MM.1S (cell line): ENCODE results near the gene LIPK.

Source experiments
- DNase-seq: peaks from one replicate; pipeline ENCODE4 v3.0.0-alpha.2; 2015
- H2AFZ ChIP-seq: fragments of 300-600 bp; sonication (generic); 2 replicates; pipeline ENCODE4 v1.6.0; 2016; ENCODE audit warnings: antibody characterized with exemption, low read length
- H3F3A ChIP-seq: fragments of 300-600 bp; sonication (generic); 2 replicates; pipeline ENCODE4 v1.6.1; 2016; ENCODE audit warnings: mild to moderate bottlenecking, antibody characterized with exemption, low read length, moderate library complexity, mixed read lengths; ENCODE audit not compliant: insufficient read depth
- H3K27ac ChIP-seq: fragments of 300-600 bp; sonication (generic); 2 replicates; pipeline ENCODE4 v1.5.1; 2016; ENCODE audit warnings: mild to moderate bottlenecking, low read length
- H3K27me3 ChIP-seq: fragments of 300-600 bp; sonication (generic); replicated peaks from 2 replicates; pipeline ENCODE4 v1.6.0; 2016; ENCODE audit warnings: low read length; ENCODE audit not compliant: insufficient read depth
- H3K36me3 ChIP-seq: fragments of 300-600 bp; sonication (generic); replicated peaks from 2 replicates; pipeline ENCODE4 v1.6.1; 2016; ENCODE audit warnings: mild to moderate bottlenecking, low read length, mixed read lengths; ENCODE audit not compliant: insufficient read depth
- H3K4me1 ChIP-seq: fragments of 300-600 bp; sonication (generic); 2 replicates; pipeline ENCODE4 v1.6.1; 2016; ENCODE audit warnings: low read length, mixed read lengths
- H3K4me2 ChIP-seq: fragments of 300-600 bp; sonication (generic); 2 replicates; pipeline ENCODE4 v1.6.0; 2016; ENCODE audit warnings: low read depth, low read length
- H3K4me3 ChIP-seq: fragments of 300-600 bp; sonication (generic); 2 replicates; pipeline ENCODE4 v1.5.1; 2016; ENCODE audit warnings: low read length, mixed read lengths
- H3K79me2 ChIP-seq: fragments of 300-600 bp; sonication (generic); 2 replicates; pipeline ENCODE4 v1.6.1; 2016; ENCODE audit warnings: mixed run types, low read length, mixed read lengths
- H3K9ac ChIP-seq: fragments of 300-600 bp; sonication (generic); 2 replicates; pipeline ENCODE4 v1.6.1; 2016; ENCODE audit warnings: low read length, mixed read lengths
- H3K9me2 ChIP-seq: fragments of 300-600 bp; sonication (generic); replicated peaks from 2 replicates; pipeline ENCODE4 v1.6.1; 2016; ENCODE audit warnings: mild to moderate bottlenecking, low read length, mixed read lengths; ENCODE audit not compliant: insufficient read depth
- H3K9me3 ChIP-seq: fragments of 300-600 bp; sonication (generic); replicated peaks from 2 replicates; pipeline ENCODE4 v1.6.1; 2016; ENCODE audit warnings: mild to moderate bottlenecking, low read length, mixed read lengths; ENCODE audit not compliant: insufficient read depth
- H4K20me1 ChIP-seq: fragments of 300-600 bp; sonication (generic); 2 replicates; pipeline ENCODE4 v1.6.1; 2016; ENCODE audit warnings: mild to moderate bottlenecking, low read length, moderate library complexity, mixed read lengths; ENCODE audit not compliant: insufficient read depth
- CTCF ChIP-seq: fragments of 300-600 bp; sonication (generic); IDR thresholded peaks from 2 replicates; pipeline ENCODE4 v1.5.1; 2016; ENCODE audit warnings: antibody characterized with exemption, low read length, mixed read lengths
- EZH2 ChIP-seq: fragments of 300-600 bp; sonication (generic); optimal IDR thresholded peaks from 2 replicates; pipeline ENCODE3; 2017; ENCODE audit warnings: low read depth, mild to moderate bottlenecking, antibody characterized with exemption, low read length, mixed read lengths
- EZH2phosphoT487 ChIP-seq: fragments of 300-600 bp; sonication (generic); IDR thresholded peaks from 2 replicates; pipeline ENCODE4 v1.6.1; 2018; ENCODE audit warnings: antibody characterized with exemption, low read length

Gene LIPK

GRCh38 chr10:88793712-88794299 lies 87.8 kb downstream of the LIPK start:
- H3K4me1 ChIP-seq, result peaks cover 6% of the 10 kb centered on the region; the same call in 1 of the 2 replicates
- no peak overlapping the region for H3K4me3 ChIP-seq
- no peaks in the 10 kb centered on the region for H3K36me3 ChIP-seq
- H3K9me3 ChIP-seq, result no peaks in the 10 kb centered on the region
- no peak overlapping the region for H2AFZ ChIP-seq
- H3K27me3 ChIP-seq, result no peaks in the 10 kb centered on the region
- no peaks in the 10 kb centered on the region for H3K9me2 ChIP-seq
- no peak overlapping the region for H3K27ac ChIP-seq
- no peaks in the 10 kb centered on the region for H4K20me1 ChIP-seq
- peak; percentile 39 for DNase-seq
- H3K79me2 ChIP-seq, result no peaks in the 10 kb centered on the region
- H3K9ac ChIP-seq, result no peak overlapping the region
- H3F3A ChIP-seq, result no peaks in the 10 kb centered on the region
- no peak overlapping the region for H3K4me2 ChIP-seq
- TF ChIP-seq EZH2phosphoT487, result no peak
- TF ChIP-seq CTCF, result no peak
- no peak for TF ChIP-seq EZH2

- Histone ChIP-seq H3K79me2 (no peaks in the 10 kb centered on the region), H3K9me2 (no peaks in the 10 kb centered on the region), H3K9ac (no peak overlapping the region), H3F3A (no peaks in the 10 kb centered on the region), H3K4me2 (no peak overlapping the region), H3K9me3 (no peaks in the 10 kb centered on the region), H4K20me1 (no peaks in the 10 kb centered on the region), H2AFZ (no peak overlapping the region), H3K4me3 (no peak overlapping the region), H3K27me3 (no peaks in the 10 kb centered on the region), H3K27ac (no peak overlapping the region), H3K36me3 (no peaks in the 10 kb centered on the region), H3K4me1 (peaks cover 6% of the 10 kb centered on the region; the same call in 1 of the 2 replicates)
- no peak for DNase-seq
- TF ChIP-seq EZH2phosphoT487, result no peak
- no peak for TF ChIP-seq EZH2
- no peak for TF ChIP-seq CTCF
Measured at GRCh38 chr10:88794731-88795130, 88.7 kb downstream of the LIPK start.

GRCh38 chr10:88800152-88801125 lies 94.4 kb downstream of the LIPK start:
- H2AFZ ChIP-seq, result no peak overlapping the region

More at GRCh38 chr10:88800152-88801125, 94.4 kb downstream of the LIPK start:
- DNase-seq, result no peak
- H3K9me3 ChIP-seq, result no peaks in the 10 kb centered on the region
- no peaks in the 10 kb centered on the region for H3F3A ChIP-seq
- H3K9ac ChIP-seq, result no peak overlapping the region
- H3K27me3 ChIP-seq, result no peaks in the 10 kb centered on the region
- no peaks in the 10 kb centered on the region for H3K36me3 ChIP-seq
- no peak overlapping the region for H3K4me2 ChIP-seq
- no peak overlapping the region for H3K27ac ChIP-seq
- H3K79me2 ChIP-seq, result no peaks in the 10 kb centered on the region
- no peaks in the 10 kb centered on the region for H3K9me2 ChIP-seq
- no peaks in the 10 kb centered on the region for H3K4me1 ChIP-seq
- H3K4me3 ChIP-seq, result no peak overlapping the region
- no peaks in the 10 kb centered on the region for H4K20me1 ChIP-seq
- TF ChIP-seq EZH2 (no peak), CTCF (no peak), EZH2phosphoT487 (no peak)
